ENCODE data around the gene MSI2. TPM values are rescaled to one million over a fixed set of nuclear protein-coding genes. Genes with fewer than 3 reads are reported as not detected.

The MSI2 gene
- total RNA-seq, 2 experiments from 2014 or later, result 131 to 164 TPM

DNA sequence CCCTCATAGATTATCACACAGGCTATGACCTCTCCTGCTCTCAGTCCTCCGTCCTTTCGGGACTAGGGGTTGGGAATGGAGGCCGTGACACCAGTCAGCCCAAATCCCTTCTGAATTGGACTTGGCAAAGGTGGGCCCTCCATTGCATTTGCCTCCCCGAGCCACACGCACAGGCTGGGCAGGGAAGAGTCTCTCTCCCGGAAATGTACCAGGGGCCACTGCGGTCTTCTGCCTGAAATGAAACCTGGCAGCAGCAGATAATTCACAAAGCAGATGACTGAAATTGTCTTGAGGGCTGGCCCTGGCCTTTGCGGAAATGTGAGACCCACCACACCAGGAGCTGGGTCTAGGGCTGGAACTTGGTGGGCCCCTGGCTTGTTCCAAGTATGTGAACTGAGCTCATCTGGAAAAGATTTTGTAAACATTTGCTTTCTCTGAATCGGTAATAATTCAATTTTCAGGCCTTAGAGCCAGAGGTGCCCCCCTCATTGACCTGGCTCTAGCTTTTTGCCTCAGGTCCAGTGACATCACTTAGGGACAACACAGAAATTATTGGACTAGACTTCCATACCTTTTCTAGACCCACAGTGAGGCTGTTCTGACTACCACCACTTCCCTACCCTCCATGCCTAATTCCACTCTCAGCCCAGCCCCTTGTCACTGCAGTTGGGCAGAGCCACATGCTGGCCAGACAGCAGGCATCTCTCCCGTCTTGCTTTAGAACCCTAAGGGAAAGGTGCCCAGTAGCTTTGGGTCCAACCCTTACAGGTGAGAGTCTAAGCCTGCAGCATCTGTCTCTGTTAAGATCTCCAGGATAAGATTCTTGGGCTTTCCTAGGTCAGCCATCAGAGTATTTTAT lies 413.6 kb downstream of the MSI2 start:
- CTCF ChIA-PET (ENCODE audit: unreplicated experiment), result no interaction called here
- Histone ChIP-seq H3K9me3 (ENCODE audit: low read length) (no peaks in the 10 kb centered on the region), H2AFZ (ENCODE audit: low read length) (no peak overlapping the region), H3K27ac (ENCODE audit: low read depth, low read length, poor library complexity, severe bottlenecking) (no peak overlapping the region), H3K9me2 (ENCODE audit: insufficient read depth, low read length) (no peaks in the 10 kb centered on the region), H4K20me1 (ENCODE audit: insufficient read depth, low read length) (no peaks in the 10 kb centered on the region), H3K4me2 (ENCODE audit: low read length) (no peak overlapping the region), H3K79me2 (ENCODE audit: insufficient read depth, low read depth, low read length) (no peaks in the 10 kb centered on the region), H3K36me3 (ENCODE audit: insufficient read depth, low read length) (no peaks in the 10 kb centered on the region), H3K4me3 (ENCODE audit: low read depth, low read length, poor library complexity, severe bottlenecking) (no peak overlapping the region), H3K4me1 (ENCODE audit: insufficient read depth, low read length, poor library complexity, severe bottlenecking) (peaks cover 40% of the 10 kb centered on the region)
- intact Hi-C loops (cut with micrococcal nuclease; ENCODE audit: unreplicated experiment), result loop anchor here (5.0 to 10.0 kb wide), 4 partner anchors 33 to 535 kb away; no protein-coding TSS in a partner anchor
- DNase-seq (ENCODE audit: low spot score), result no peak
- TF ChIP-seq EZH2phosphoT487 (IDR thresholded peaks at IDR 0.05; ENCODE audit: borderline replicate concordance, low read depth, low read length), result no peak
- TF ChIP-seq, protein P1, sequence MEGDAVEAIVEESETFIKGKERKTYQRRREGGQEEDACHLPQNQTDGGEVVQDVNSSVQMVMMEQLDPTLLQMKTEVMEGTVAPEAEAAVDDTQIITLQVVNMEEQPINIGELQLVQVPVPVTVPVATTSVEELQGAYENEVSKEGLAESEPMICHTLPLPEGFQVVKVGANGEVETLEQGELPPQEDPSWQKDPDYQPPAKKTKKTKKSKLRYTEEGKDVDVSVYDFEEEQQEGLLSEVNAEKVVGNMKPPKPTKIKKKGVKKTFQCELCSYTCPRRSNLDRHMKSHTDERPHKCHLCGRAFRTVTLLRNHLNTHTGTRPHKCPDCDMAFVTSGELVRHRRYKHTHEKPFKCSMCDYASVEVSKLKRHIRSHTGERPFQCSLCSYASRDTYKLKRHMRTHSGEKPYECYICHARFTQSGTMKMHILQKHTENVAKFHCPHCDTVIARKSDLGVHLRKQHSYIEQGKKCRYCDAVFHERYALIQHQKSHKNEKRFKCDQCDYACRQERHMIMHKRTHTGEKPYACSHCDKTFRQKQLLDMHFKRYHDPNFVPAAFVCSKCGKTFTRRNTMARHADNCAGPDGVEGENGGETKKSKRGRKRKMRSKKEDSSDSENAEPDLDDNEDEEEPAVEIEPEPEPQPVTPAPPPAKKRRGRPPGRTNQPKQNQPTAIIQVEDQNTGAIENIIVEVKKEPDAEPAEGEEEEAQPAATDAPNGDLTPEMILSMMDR (conservative IDR thresholded peaks at IDR 0.05; ENCODE audit: low read length), result no peak
- POLR2A ChIA-PET, result interaction anchor here (0.5 to 1.1 kb wide), 2 partner anchors 34 to 1055 kb away, joined by 3 read pairs; no protein-coding TSS in a partner anchor
- BruUV-seq (replicated peaks), result no TSS peak

- no TSS peak for BruUV-seq (replicated peaks)
- Histone ChIP-seq H3K9me2 (ENCODE audit: insufficient read depth, low read length) (no peaks in the 10 kb centered on the region), H3K4me3 (ENCODE audit: low read depth, low read length, poor library complexity, severe bottlenecking) (no peak overlapping the region), H3K36me3 (ENCODE audit: insufficient read depth, low read length) (no peaks in the 10 kb centered on the region), H2AFZ (ENCODE audit: low read length) (no peak overlapping the region), H3K27ac (ENCODE audit: low read depth, low read length, poor library complexity, severe bottlenecking) (no peak overlapping the region), H3K4me1 (ENCODE audit: insufficient read depth, low read length, poor library complexity, severe bottlenecking) (peaks cover 36% of the 10 kb centered on the region), H3K79me2 (ENCODE audit: insufficient read depth, low read depth, low read length) (no peaks in the 10 kb centered on the region), H3K9me3 (ENCODE audit: low read length) (no peaks in the 10 kb centered on the region), H3K4me2 (ENCODE audit: low read length) (no peak overlapping the region), H4K20me1 (ENCODE audit: insufficient read depth, low read length) (no peaks in the 10 kb centered on the region)
- intact Hi-C loops (cut with micrococcal nuclease; ENCODE audit: unreplicated experiment), result loop anchor here (5.0 to 10.0 kb wide), 4 partner anchors 34 to 536 kb away; no protein-coding TSS in a partner anchor
- ChIA-PET POLR2A (interaction anchor here (0.5 to 1.1 kb wide), 2 partner anchors 35 to 1054 kb away, joined by 3 read pairs; no protein-coding TSS in a partner anchor), CTCF (ENCODE audit: unreplicated experiment) (interaction anchor here (1.1 to 1.4 kb wide), 7 partner anchors 20 to 72 kb away, joined by 3 to 8 read pairs (median 4); no protein-coding TSS in a partner anchor)
- no peak for TF ChIP-seq EZH2phosphoT487 (IDR thresholded peaks at IDR 0.05; ENCODE audit: borderline replicate concordance, low read depth, low read length)
- TF ChIP-seq, protein P1 (conservative IDR thresholded peaks at IDR 0.05; ENCODE audit: low read length), result no peak
- DNase-seq (ENCODE audit: low spot score), result no peak
Observed at GRCh38 chr17:57670769-57671569, 414.6 kb downstream of the MSI2 start.
